GM12874 (cell line): ENCODE results near the gene PSORS1C2.

Experiments used
- TF ChIP-seq, protein P1 (sequence below): IDR thresholded peaks from 2 replicates; pipeline ENCODE4 v1.5.1; 2011; ENCODE audit warnings: low read depth, mild to moderate bottlenecking, control low read depth, low read length, moderate library complexity; ENCODE audit not compliant: insufficient read depth

Gene PSORS1C2

DNA sequence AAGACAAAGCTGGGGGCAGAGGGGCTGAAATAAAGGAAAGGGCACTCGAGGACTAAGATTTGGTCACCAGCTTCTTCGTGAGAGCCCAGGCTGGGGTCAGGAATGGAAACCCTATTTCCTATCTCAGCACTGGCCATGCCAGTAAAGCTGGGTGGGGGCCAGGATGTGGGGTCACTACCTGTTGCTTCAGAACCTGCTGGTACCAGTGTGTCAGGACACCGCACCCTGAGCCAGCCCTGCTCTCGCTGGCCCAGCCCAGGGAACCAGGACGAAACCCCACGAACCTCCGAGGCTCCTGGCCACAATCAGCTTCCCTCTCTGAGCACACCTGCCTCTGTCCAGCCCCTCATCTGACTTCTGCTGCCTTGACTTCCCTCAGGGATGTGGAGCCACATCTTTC lies 20.7 kb downstream of the PSORS1C2 start:
- TF ChIP-seq, protein P1, sequence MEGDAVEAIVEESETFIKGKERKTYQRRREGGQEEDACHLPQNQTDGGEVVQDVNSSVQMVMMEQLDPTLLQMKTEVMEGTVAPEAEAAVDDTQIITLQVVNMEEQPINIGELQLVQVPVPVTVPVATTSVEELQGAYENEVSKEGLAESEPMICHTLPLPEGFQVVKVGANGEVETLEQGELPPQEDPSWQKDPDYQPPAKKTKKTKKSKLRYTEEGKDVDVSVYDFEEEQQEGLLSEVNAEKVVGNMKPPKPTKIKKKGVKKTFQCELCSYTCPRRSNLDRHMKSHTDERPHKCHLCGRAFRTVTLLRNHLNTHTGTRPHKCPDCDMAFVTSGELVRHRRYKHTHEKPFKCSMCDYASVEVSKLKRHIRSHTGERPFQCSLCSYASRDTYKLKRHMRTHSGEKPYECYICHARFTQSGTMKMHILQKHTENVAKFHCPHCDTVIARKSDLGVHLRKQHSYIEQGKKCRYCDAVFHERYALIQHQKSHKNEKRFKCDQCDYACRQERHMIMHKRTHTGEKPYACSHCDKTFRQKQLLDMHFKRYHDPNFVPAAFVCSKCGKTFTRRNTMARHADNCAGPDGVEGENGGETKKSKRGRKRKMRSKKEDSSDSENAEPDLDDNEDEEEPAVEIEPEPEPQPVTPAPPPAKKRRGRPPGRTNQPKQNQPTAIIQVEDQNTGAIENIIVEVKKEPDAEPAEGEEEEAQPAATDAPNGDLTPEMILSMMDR, result no peak

DNA sequence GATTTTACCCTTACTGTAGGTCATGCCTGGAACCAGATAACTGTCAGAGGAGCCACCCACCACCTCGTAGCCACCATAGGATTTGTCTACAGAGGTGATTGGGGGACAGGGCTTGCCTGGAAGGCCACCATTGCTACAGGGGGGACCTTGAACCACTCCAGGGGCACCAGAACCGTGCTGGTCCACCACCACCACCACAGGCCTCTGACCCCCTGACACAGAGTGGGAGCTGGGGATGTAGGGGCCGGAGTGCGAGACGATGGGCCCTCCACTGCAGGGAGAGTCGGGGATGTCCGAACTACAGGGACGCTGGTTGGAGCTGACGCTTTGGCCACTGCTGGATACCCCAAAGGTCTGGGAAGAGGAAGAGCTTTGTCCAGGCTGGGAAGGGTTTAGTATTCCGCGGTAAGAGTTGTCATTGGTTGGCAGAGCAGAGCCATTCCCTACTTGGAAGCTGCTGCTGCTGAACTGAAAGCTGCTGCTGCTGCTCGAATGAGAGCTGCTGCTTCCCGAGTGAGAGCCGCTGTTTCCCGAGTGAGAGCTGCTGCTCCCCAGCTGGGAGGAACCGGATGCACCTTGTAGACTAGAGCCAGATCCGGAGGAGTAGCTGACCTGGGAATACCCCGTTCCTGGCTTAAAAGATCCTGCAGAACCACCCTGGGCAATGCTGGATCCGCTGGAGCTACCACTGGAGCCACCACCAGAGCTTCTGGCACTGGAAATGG lies 22.0 kb downstream of the PSORS1C2 start:
- TF ChIP-seq, protein P1, result no peak

DNA sequence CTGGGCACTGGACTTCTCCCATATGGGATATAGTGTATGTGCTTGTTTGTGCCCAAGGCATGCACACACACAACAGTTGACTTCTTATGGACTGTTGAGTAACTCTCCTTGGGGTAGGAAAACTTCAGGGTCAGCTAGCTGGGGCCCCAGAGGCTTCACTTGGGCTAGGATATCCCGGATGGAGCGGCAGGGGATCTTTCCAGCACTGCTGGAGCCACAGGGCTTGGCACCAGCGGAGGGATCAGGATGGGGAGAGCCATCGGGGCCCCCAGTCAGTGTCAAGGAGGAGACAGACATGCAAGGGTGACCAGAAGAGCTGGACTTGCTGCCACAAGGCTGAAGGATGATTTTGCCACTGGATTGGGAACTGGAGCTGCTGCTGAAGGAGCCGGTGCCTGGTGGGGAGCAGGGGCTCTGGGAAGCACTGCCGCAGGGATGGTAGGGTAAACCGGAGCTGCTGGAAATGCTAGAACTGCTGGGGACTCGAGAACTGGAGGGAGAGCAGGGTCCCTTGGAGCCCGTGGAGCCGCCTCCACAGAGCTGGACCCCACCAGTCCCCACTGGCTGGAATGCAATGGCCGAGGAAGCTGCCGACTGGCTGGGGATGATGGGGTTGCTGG lies 22.8 kb downstream of the PSORS1C2 start:
- TF ChIP-seq, protein P1, result no peak

DNA sequence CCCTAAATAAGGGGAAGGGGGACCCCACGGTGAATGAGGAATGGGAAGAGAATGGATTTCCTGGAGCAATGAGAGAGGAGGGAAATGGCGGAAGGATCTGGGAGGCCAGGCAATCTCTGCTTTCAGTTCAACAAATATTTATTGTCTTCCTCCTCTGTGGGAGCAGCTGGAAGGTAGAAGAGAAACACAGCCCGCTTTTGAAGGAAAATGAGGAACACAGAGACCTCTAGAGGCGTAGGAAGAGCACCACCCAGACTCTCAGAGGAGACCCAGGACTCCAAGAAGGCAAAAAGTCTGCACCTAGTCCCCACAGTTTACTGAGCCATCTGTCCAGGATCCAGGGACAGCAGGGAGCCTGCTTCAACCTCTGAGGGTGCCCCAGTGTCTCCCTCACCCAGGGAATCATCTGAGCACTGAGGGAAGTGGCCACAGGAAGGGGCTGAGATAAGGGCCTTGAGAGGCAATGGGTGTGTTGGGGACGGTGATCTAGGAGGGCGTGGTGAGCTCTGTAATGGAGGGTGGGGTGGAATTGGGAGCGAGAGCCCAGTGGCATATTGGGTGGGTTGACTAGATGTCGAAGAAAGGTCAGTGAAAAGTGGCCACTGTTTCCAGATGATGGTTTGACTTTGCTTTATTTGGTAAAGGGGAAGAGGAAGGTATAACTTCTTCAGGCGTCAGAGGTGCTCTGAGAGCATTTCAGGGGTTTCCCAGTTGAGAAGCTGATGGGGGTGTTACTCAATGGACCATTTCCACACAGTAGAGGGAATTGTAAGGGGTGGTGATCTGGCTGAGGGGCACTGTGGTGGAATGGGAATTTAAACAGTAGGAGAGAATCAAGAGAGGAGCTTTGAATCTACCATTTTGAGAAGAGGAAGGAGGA lies 23.7 kb downstream of the PSORS1C2 start:
- TF ChIP-seq, protein P1, result no peak

DNA sequence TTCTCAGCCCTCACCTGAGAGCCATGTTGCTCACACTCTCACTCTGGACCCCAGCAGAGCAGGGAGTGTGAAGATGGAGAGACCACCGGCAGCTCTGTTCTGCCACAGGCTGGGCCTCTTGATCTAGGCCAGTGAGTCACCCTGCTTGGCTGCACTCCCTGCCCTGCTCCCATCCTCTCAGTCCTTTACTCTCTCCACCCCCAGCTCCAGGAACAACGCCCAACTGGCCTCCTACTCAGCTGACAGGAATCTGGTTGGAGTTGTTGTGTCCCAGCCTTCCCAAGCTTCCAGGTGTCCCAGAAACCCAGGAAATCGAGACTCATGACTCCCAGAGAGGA lies 24.4 kb downstream of the PSORS1C2 start, which contains the start of gene PSORS1C1:
TSS of gene PSORS1C1 (plus strand) at position 260 of the 338 bp plus-strand sequence. CDS start 14,833 bp downstream, outside the sequence.
- TF ChIP-seq, protein P1, result no peak

DNA sequence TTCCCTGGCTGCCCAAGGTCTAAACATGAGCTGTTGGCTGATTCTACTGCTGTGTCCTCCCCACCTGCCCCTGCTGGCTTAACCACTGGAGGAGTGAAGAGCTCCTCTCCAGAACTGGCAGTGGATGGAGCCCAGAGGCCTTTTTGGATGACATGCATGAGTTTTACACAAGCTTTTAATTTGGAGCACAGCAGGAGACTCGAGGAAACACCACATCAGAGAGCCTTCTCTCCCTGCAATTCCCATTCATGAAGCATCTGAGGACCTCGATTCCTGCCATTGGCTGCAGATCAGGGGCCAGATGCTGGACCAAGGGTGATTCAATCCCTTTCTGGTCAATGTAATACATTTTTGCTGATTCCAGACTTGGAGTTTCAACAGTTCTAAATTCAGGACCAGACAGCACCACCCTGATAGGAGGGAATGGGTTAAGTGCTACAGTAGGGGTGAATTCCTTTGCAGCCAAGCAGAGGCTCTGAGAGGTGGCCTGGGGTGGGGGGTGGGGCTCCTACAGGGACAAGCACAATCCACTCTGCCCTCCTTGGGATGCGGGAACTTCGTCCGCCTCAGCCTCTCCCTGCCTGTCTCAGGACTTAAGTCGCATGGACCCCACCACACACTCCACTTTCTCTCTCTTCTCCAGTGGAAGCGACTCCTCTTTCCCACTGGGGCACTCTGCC lies 24.9 kb downstream of the PSORS1C2 start:
- TF ChIP-seq, protein P1, result no peak

DNA sequence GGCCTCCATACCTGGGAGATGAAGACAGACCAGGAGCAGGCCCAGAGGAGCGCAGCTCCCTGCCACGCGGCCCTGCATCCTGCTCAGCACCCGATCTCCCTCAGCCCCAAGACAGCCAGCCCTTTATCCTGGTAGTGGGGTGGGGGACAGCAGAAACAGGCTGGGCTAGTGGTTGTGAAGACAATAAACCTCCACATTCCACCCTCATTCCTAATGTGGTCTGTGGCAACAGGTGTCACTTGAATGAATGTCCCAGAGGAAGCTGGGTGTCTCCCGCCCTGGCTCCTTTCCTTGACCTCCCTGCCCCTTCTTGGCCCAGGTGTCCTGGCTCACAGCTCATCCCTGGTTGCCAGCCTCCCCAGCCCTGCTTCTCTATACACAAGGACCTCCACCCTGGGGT lies 26.4 kb downstream of the PSORS1C2 start, which contains the start of gene C6orf15:
TSS of gene C6orf15 (minus strand) at position 98 of the 400 bp plus-strand sequence. CDS start at position 78, 20 bp downstream.
- TF ChIP-seq, protein P1, result no peak
